Activated CD8-positive, alpha-beta memory T cell treated with anti-CD3 and anti-CD28 coated beads for 36 hours (primary cell): ENCODE results near the gene OGT. TPM values are rescaled to one million over a fixed set of nuclear protein-coding genes. Genes with fewer than 3 reads are reported as not detected.
"Not testable (repeated sequence)": the region's sequence is repeated elsewhere in the genome, so short reads cannot be mapped to it uniquely, and the experiment has no call there.

ENCODE experiments used
- CTCF ChIA-PET: fragments of 350-600 bp; sonication (Branson Sonifier 250); formaldehyde crosslinking; loops from one replicate; lab custom pipeline; 2021; ENCODE audit warnings: antibody characterized with exemption; lab: Charles Lee
- POLR2A ChIA-PET: fragments of 350-600 bp; sonication (Branson Sonifier 250); formaldehyde crosslinking; loops from one replicate; lab custom pipeline; 2021; ENCODE audit warnings: antibody characterized with exemption; lab: Charles Lee
- total RNA-seq, 2 experiments: library from RNA; stranded (reverse); gene quantifications; one replicate each; pipeline ENCODE4 v1.2.3, GENCODE V29; 2021

OGT gene
- 100 to 1,000 TPM; 280 to 282 TPM for total RNA-seq

DNA sequence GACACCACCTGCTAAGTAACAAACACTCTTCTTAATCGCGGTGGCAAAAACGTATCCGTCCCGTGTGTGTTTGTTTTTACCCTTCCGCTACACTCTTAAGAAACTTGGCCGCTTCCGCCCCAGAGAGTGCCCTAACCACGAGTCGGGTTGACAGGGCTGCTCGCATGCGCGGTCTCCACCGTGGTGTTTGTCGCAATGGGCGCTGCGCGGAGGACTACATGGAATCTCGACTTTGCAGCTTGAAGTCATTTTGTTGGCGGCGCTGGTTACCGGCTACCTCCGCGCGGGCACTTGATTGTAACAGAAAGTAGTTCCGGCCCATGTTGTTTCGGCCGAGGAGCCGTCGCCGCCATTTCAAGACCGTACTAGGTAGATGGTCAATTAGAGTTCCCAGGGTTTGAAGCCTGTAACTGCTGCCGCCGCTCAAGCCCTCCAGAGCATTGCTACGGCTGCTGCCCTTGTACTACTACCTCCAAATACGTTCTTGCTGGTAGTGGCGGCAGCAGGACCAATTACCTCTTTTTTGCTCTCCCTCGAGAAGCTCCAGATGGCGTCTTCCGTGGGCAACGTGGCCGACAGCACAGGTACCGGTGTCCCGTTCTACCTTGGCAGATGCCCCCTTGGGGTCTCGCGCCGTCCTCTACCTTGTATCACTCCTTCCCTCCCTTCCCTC lies at the start of gene OGT:
Gene OGT, plus strand, starts transcription at position 352 of the 673 bp plus-strand sequence. Its CDS starts 196 bp downstream, at position 548.
- ChIA-PET POLR2A (interaction anchor here (0.5 to 4.7 kb wide), 10 partner anchors 10 to 281 kb away, joined by 3 to 61 read pairs (median 6); partner anchors contain the start of genes CXCR3, NONO and TAF1), CTCF (interaction anchor here (1.5 to 2.6 kb wide), 2 partner anchors 9 to 167 kb away, joined by 4 to 9 read pairs; partner anchors contain the start of gene TAF1)

DNA sequence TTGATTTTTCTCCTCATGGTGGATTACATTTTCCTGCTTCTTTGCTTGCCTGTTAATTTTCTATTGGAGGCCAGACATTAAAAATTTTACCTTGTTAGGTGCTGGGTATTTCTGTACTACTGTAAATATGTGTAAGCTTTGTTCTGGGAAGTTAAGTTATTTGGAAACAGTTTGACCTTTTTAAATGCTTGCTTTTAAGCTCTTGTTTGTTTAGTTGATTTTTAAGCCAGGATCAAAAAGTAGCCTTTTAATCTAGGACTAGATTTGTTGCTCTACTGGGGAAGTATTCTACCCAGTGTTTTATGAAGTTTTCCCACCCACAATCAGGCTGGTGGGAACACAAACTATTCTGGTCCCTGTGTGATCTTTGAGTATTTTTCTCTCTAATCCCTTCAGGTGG lies 45.1 kb upstream of the OGT start:
- ChIA-PET POLR2A (no interaction called here), CTCF (no interaction called here)

DNA sequence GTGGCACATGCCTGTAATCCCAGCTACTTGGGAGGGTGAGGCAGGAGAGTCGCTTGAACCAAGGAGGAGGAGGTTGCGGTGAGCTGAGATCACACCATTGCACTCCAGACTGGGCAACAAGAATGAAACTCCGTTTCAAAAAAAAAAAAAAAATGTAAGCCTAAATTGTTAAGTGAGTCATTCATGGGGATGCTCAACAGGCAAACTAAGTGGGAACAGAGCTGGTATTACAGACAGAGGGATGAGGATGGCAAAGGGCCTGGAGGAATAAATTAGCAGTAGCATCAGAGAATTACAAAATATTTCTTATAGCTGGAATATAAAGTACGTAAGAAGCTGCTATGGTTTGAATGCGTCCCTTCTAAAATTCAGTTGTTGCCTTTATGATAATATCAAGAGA lies 43.4 kb upstream of the OGT start:
- ChIA-PET CTCF (no interaction called here), POLR2A (no interaction called here)

GRCh38 chrX:71492231-71493065 lies 40.5 kb upstream of the OGT start:
- ChIA-PET CTCF (interaction anchor here (1.1 kb wide), 1 partner anchor 62 kb away, joined by 3 read pairs; no protein-coding TSS in a partner anchor), POLR2A (interaction anchor here (0.6 to 1.8 kb wide), 2 partner anchors 40 to 131 kb away, joined by 3 to 7 read pairs; partner anchors contain the start of gene OGT)

- ChIA-PET POLR2A (interaction anchor here (1.8 kb wide), 1 partner anchor 39 kb away, joined by 7 read pairs; the partner anchor contains the start of gene OGT), CTCF (interaction anchor here (1.1 kb wide), 1 partner anchor 62 kb away, joined by 3 read pairs; no protein-coding TSS in a partner anchor)
These were observed 39.7 kb upstream of the OGT start for GRCh38 chrX:71493111-71493613.

- CTCF ChIA-PET, POLR2A ChIA-PET: not testable (repeated sequence)
These were observed 36.9 kb upstream of the OGT start for GRCh38 chrX:71495979-71496378.

- CTCF ChIA-PET = no interaction called here
- POLR2A ChIA-PET = no interaction called here
These were observed 36.4 kb upstream of the OGT start for GRCh38 chrX:71496476-71496875.

DNA sequence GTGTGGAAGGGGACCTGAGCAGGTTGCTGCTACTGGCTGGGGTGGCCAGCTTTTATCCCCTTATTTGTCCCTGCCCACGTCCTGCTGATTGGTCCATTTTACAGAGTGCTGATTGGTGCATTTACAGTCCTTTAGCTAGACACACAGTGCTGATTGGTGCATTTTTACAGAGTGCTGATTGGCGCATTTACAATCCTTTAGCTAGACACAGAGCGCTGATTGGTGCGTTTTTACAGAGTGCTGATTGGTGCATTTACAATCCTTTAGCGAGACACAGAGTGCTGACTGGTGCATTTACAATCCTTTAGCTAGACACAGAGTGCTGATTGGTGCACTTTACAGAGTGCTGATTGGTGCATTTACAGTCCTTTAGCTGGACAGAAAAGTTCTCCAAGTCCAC lies 30.8 kb upstream of the OGT start:
- POLR2A ChIA-PET, CTCF ChIA-PET: not testable (repeated sequence)

- ChIA-PET CTCF (no interaction called here), POLR2A (no interaction called here)
These were observed 28.6 kb upstream of the OGT start for GRCh38 chrX:71504346-71504745.

- CTCF ChIA-PET = no interaction called here
- POLR2A ChIA-PET = no interaction called here
These were observed 23.6 kb upstream of the OGT start for GRCh38 chrX:71509289-71509688.

DNA sequence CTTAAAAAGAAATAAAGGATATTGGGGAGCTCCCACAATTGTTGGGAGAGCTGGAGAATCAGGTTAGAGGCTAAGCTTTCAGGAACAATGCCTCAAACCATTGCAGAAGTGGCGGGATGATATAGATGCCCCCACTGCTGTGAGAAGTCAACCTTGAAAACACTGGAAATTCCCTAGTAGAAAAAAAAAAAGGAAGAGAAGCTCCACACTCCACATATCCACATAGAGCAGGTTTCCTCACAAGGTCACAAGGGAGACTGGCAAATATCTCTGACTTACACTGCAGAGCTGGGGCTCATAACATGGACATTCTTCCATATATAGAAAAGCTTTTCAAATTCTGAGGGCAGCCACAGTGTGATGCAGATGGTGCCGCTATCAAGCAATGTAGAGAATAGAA lies 22.7 kb upstream of the OGT start:
- POLR2A ChIA-PET = interaction anchor here (0.6 kb wide), 1 partner anchor 265 kb away, joined by 5 read pairs; no protein-coding TSS in a partner anchor
- CTCF ChIA-PET = no interaction called here

DNA sequence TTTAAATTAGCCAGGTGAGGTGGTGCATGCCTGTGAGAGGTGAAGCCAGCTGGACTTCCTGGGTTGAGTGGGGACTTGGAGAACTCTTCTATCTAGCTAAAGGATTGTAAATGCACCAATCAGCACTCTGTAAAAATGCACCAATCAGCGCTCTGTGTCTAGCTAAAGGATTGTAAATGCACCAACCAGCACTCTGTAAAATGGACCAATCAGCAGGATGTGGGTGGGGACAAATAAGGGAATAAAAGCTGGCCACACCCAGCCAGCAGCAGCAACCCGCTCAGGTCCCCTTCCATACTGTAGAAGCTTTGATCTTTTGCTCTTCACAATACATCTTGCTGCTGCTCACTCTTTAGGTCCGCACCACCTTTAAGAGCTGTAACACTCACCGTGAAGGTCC lies 19.2 kb upstream of the OGT start:
- ChIA-PET CTCF (interaction anchor here (0.7 kb wide), 2 partner anchors 15 to 382 kb away, joined by 3 to 8 read pairs; no protein-coding TSS in a partner anchor), POLR2A (interaction anchor here (0.7 kb wide), 1 partner anchor 21 kb away, joined by 12 read pairs; no protein-coding TSS in a partner anchor)

- POLR2A ChIA-PET = interaction anchor here (0.6 to 1.0 kb wide), 3 partner anchors 10 to 20 kb away, joined by 5 to 12 read pairs (median 6); partner anchors contain the start of gene OGT
- CTCF ChIA-PET = interaction anchor here (0.7 kb wide), 2 partner anchors 16 to 383 kb away, joined by 3 to 8 read pairs; no protein-coding TSS in a partner anchor
These were observed 18.4 kb upstream of the OGT start for GRCh38 chrX:71514367-71515037.

DNA sequence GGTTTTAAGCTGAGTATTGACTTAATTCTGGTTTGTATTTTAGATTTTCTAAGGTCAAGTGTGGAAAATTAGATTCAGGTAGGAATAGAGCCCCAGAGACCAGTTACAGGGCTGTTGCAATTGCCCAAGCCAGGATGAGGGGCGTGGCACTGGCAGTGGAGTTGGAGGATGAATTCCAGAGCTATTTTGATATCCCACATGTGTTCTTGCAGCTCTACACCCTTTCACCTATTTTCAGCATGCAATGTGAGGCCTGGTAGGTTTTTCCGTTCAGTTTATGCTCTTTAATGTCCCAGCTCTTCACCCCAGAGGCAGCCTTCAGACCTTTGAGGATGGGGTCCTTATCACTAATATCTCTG lies 17.9 kb upstream of the OGT start:
- ChIA-PET CTCF (no interaction called here), POLR2A (interaction anchor here (0.6 to 1.0 kb wide), 2 partner anchors 9 to 18 kb away, joined by 5 to 6 read pairs; partner anchors contain the start of gene OGT)

DNA sequence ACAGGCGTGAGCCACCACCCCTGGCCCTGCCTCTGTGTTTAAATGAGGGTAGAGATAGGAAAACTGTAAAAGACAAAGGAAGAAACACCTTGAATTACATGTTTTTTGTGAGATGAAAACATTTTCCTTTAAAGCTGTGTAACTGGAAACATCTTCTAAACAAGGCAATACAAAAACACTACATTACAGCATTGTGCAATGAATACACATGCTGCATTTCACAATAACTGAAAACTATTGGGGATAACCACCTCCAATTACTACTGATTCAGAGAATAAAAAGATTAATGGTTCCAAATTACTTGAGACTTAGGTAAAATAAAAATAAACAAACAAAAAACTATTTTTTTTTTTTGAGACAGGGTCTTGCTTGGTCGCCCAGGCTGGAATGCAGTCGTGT lies 7.6 kb upstream of the OGT start:
- CTCF ChIA-PET = no interaction called here
- POLR2A ChIA-PET = no interaction called here

DNA sequence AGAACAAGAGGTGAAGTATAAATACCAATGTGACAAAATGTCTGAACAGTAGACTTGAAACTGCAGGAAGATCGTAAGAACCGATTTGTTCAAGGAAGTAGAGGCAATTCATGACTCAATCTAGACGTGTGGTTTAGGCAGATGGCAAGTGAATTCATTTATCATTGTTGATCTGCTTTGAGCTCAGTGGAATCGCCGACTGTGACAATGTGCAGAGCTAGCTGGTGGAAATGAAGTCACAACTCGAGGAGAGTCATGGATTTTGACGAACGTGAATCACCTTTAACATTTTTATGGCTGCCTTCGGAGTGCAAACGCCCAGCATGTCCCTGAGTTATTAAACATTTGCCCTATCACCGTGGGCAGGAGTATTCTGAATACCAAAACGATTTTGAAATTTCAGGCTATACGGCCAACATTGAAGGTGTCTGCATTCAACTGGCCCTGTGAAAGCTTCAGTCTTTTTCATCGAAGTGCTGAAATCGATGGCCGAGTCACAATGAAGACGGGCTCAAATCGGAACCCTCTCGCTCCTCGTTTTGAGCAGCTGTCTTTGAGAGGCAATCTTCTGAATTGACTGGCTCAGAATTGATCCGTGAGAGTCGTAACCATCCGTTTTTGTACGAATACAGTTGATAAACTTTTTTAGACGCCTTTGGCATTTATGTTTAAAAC lies 689 bp upstream of the OGT start:
- ChIA-PET CTCF (interaction anchor here (1.5 to 2.6 kb wide), 2 partner anchors 10 to 166 kb away, joined by 4 to 9 read pairs; partner anchors contain the start of gene TAF1), POLR2A (interaction anchor here (0.5 to 4.7 kb wide), 9 partner anchors 11 to 281 kb away, joined by 3 to 61 read pairs (median 5); partner anchors contain the start of genes CXCR3, NONO and TAF1)

DNA sequence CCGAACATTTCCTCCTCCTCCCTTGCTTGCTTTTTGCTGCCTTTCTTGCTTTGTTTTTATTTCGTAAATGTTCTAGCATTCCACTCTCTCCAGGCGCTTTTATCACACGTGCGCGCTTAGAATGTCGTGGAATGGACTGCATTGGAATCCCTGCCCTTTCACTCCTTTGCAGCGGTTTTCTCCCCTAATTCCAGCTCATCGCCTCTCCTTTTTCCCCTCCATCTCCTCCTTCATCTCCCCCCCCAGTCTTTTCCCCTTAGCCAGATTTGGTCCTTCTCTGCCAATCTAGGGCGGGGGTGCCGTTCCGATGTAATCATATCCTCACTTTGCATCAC lies 579 bp downstream of the OGT start:
- POLR2A ChIA-PET = interaction anchor here (1.2 to 4.7 kb wide), 7 partner anchors 10 to 250 kb away, joined by 3 to 61 read pairs (median 6); partner anchors contain the start of genes CXCR3 and NONO
- CTCF ChIA-PET = interaction anchor here (1.4 to 2.6 kb wide), 2 partner anchors 9 to 83 kb away, joined by 5 to 9 read pairs; no protein-coding TSS in a partner anchor
